ENCODE results near the gene SMCR8. TPM values are rescaled to one million over a fixed set of nuclear protein-coding genes. Genes with fewer than 3 reads are reported as not detected.

The SMCR8 gene
- polyA plus RNA-seq, 1 of the 3 experiments (the other 2 are of a cell fraction), result 5.6 TPM

DNA sequence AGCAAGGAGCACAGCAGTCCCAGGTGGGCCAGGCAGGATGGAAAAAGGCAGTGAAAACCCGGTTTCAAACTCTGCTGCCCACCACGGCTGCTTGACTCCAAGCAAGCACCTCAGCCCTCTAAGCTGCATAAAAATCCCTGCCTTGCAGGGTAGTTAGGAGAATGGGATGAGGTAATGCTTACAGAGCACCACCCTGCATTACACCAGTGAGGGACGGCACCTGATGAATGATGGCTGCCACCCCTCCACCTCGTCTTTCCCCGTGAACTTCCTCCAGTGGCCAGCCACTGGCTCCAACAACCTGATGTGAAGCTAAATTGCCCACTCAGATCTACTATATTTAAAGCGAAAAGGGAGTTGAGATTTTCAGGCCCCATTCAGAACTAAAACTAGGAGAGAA, 33.3 kb upstream of the SMCR8 start:
- Histone ChIP-seq H3K4me1 (ENCODE audit: control insufficient read depth in 1 of 2, insufficient read depth in 2 of 2, low read depth in 1 of 2, low read length in 1 of 2) (no peaks in the 10 kb centered on the region), H2AFZ (ENCODE audit: low read depth) (no peak overlapping the region), H3K79me2 (ENCODE audit: insufficient read depth) (no peaks in the 10 kb centered on the region), H3F3A (replicated peaks; ENCODE audit: insufficient read depth) (no peaks in the 10 kb centered on the region), H3K27me3 (ENCODE audit: insufficient read depth) (no peaks in the 10 kb centered on the region), H3K36me3 (replicated peaks in 1 of 2; ENCODE audit: control insufficient read depth in 1 of 2, insufficient read depth in 2 of 2, low read length in 1 of 2) (peaks cover 57 to 66% of the 10 kb centered on the region in 2 experiments), H3K4me2 (no peak overlapping the region), H3K9me3 (no peaks in the 10 kb centered on the region), H3K4me3 (ENCODE audit: low read depth in 2 of 2, low read length in 1 of 2) (no peak overlapping the region), H3K27ac (ENCODE audit: low read depth in 2 of 2, low read length in 1 of 2) (no peak overlapping the region), H4K20me1 (ENCODE audit: insufficient read depth) (no peaks in the 10 kb centered on the region), H3K9ac (no peak overlapping the region), H3K9me2 (no peaks in the 10 kb centered on the region)
- CTCF ChIA-PET, result no interaction called here
- DNase-seq, result no peak
- WGBS (ENCODE audit: low lambda C conversion rate), result 90% methylated on average over 5 of the region's 6 CpGs
- TF ChIP-seq RCOR1 (IDR thresholded peaks at IDR 0.05; ENCODE audit: low read length) (no peak), YY1 (IDR thresholded peaks at IDR 0.05; ENCODE audit: low read depth) (no peak), ELF1 (IDR thresholded peaks at IDR 0.05) (no peak), EP300 (IDR thresholded peaks at IDR 0.05; ENCODE audit: borderline replicate concordance in 1 of 2, low read depth in 1 of 2, low read length in 1 of 2) (no peak), MAX (IDR thresholded peaks at IDR 0.05; ENCODE audit: low read depth) (no peak), RXRA (IDR thresholded peaks at IDR 0.05; ENCODE audit: borderline replicate concordance, low read depth) (no peak), NFIC (IDR thresholded peaks at IDR 0.05; ENCODE audit: borderline replicate concordance) (no peak), USF1 (IDR thresholded peaks at IDR 0.05; ENCODE audit: borderline replicate concordance, low read depth) (no peak), NRF1 (IDR thresholded peaks at IDR 0.05; ENCODE audit: low read depth, low read length) (no peak), TCF12 (IDR thresholded peaks at IDR 0.05) (no peak), PBX3 (IDR thresholded peaks at IDR 0.05) (no peak), TAF1 (IDR thresholded peaks at IDR 0.05; ENCODE audit: borderline replicate concordance, low read depth, low read length) (no peak), MEF2A (IDR thresholded peaks at IDR 0.05; ENCODE audit: borderline replicate concordance, low read depth) (no peak), REST (IDR thresholded peaks at IDR 0.05; ENCODE audit: low read depth, low read length) (no peak), SMC3 (IDR thresholded peaks at IDR 0.05; ENCODE audit: low read depth, low read length) (no peak), CHD2 (IDR thresholded peaks at IDR 0.05; ENCODE audit: low read length, partially characterized antibody) (no peak), JUND (IDR thresholded peaks at IDR 0.05) (no peak), GABPA (IDR thresholded peaks at IDR 0.05; ENCODE audit: low read depth) (no peak), FOXM1 (IDR thresholded peaks at IDR 0.05; ENCODE audit: low read depth) (no peak)
- TF ChIP-seq, protein P1, sequence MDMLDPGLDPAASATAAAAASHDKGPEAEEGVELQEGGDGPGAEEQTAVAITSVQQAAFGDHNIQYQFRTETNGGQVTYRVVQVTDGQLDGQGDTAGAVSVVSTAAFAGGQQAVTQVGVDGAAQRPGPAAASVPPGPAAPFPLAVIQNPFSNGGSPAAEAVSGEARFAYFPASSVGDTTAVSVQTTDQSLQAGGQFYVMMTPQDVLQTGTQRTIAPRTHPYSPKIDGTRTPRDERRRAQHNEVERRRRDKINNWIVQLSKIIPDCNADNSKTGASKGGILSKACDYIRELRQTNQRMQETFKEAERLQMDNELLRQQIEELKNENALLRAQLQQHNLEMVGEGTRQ (IDR thresholded peaks at IDR 0.05; ENCODE audit: borderline replicate concordance, low read depth, low read length), result no peak
- POLR2A ChIA-PET, result no interaction called here

All from SK-N-SH (cell line).